Nephron (organoid): ENCODE measurements around the gene GNG3.
"Not testable (repeated sequence)": the region's sequence is repeated elsewhere in the genome, so short reads cannot be mapped to it uniquely, and the experiment has no call there.

Experiments used
- H3K27ac Mint-ChIP-seq, 3 experiments: 2 replicates each; pipeline ENCODE4 v1.8.0; 2020; ENCODE audit warnings: mixed read lengths in 3 of 3, mild to moderate bottlenecking in 2 of 3, moderate library complexity in 1 of 3
- H3K27me3 Mint-ChIP-seq: 2 replicates; pipeline ENCODE4 v1.8.0; 2021; ENCODE audit warnings: low read depth, mild to moderate bottlenecking, moderate library complexity, mixed read lengths
- H3K36me3 Mint-ChIP-seq: 2 replicates; pipeline ENCODE4 v1.8.0; 2020; ENCODE audit warnings: low read depth, mixed read lengths
- H3K4me1 Mint-ChIP-seq: 2 replicates; pipeline ENCODE4 v1.8.0; 2020; ENCODE audit warnings: mixed read lengths
- H3K4me3 Mint-ChIP-seq, 3 experiments: 2 replicates each; pipeline ENCODE4 v1.8.0; 2020; ENCODE audit warnings: mild to moderate bottlenecking in 3 of 3, mixed read lengths in 3 of 3, moderate library complexity in 2 of 3
- H3K9me3 Mint-ChIP-seq: 2 replicates; pipeline ENCODE4 v1.8.0; 2020; ENCODE audit warnings: mixed read lengths
- TF ChIP-seq, protein P1 (sequence below), 3 experiments: fragments of 200-600 bp; sonication (generic); IDR thresholded peaks; one replicate each; pipeline ENCODE4 v1.5.0; 2021; ENCODE audit warnings: antibody characterized with exemption in 3 of 3; ENCODE audit not compliant: unreplicated experiment in 3 of 3

GNG3 gene

DNA sequence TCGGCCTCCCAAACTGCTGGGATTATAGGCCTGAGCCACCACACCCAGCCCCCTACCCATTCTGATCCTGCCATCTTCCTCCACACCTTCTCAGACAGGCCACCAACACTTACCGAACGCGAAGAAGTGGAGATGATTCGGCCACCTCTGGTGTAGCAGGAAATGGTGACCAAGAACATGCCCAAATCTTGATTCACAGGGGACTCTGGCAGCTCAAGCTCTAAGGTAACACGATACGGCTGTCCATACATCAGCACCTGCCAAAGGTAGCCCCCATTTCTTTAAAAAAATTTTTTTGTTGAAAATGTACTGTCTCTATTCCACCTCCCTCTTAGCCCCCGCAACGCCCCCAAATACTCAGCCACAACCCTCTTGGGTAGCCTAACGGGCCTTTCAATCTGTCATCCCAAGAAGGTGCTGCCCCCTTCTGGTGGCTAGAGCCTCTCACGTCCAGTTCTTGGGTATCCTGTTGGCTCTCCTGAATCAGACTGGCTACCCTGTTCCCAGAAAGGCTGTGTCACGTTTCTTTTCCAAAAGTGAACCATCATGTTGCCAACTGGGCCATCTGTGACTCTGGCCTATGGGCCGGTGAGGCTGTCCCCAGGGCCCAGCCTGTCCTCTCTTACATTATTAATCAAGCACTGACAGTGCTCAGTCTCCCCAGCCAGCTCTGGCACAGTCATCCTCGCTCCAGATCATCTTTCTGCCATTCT is 12.9 kb upstream of the GNG3 start:
- H3K27me3 Mint-ChIP-seq = peaks cover 4% of the 10 kb centered on the region

DNA sequence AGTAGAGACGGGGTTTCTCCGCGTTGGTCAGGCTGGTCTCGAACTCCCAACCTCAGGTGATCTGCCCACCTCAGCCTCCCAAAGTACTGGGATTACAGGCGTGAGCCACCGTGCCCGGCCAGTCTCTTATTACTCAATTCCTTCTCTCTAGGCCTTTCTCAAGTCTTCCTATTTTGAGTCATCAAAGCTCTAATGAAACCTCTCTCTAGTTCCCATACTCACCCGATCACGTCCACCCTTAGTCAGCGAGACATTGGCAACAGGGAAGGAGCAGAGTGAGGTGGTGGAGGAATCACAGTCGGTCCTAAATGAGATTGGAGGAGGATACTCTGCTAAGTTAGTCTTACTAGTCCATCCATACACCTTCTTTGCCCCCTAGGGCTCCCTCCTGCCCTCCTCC is 5.2 kb upstream of the GNG3 start:
- H3K4me1 Mint-ChIP-seq = peaks cover 19% of the 10 kb centered on the region
- no peak overlapping the region for H3K4me3 Mint-ChIP-seq
- H3K27ac Mint-ChIP-seq = no peak overlapping the region
- no peaks in the 10 kb centered on the region for H3K9me3 Mint-ChIP-seq
- H3K36me3 Mint-ChIP-seq = peaks cover 30% of the 10 kb centered on the region
- TF ChIP-seq, protein P1, sequence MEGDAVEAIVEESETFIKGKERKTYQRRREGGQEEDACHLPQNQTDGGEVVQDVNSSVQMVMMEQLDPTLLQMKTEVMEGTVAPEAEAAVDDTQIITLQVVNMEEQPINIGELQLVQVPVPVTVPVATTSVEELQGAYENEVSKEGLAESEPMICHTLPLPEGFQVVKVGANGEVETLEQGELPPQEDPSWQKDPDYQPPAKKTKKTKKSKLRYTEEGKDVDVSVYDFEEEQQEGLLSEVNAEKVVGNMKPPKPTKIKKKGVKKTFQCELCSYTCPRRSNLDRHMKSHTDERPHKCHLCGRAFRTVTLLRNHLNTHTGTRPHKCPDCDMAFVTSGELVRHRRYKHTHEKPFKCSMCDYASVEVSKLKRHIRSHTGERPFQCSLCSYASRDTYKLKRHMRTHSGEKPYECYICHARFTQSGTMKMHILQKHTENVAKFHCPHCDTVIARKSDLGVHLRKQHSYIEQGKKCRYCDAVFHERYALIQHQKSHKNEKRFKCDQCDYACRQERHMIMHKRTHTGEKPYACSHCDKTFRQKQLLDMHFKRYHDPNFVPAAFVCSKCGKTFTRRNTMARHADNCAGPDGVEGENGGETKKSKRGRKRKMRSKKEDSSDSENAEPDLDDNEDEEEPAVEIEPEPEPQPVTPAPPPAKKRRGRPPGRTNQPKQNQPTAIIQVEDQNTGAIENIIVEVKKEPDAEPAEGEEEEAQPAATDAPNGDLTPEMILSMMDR (IDR thresholded peaks at IDR 0.05; ENCODE audit: unreplicated experiment in 3 of 3) = no peak
- H3K27me3 Mint-ChIP-seq = no peaks in the 10 kb centered on the region

More for the DNA sequence above, 12.9 kb upstream of the GNG3 start:
- H3K27ac Mint-ChIP-seq = peak overlapping the region in 2 of 3 experiments; percentile 66 to 78
- H3K4me1 Mint-ChIP-seq = peaks cover 14% of the 10 kb centered on the region
- no peaks in the 10 kb centered on the region for H3K9me3 Mint-ChIP-seq
- TF ChIP-seq, protein P1 (IDR thresholded peaks at IDR 0.05; ENCODE audit: unreplicated experiment in 3 of 3) = peak; percentile 62 to 75 (median 73)
- peaks cover 44% of the 10 kb centered on the region for H3K36me3 Mint-ChIP-seq
- no peak overlapping the region for H3K4me3 Mint-ChIP-seq

DNA sequence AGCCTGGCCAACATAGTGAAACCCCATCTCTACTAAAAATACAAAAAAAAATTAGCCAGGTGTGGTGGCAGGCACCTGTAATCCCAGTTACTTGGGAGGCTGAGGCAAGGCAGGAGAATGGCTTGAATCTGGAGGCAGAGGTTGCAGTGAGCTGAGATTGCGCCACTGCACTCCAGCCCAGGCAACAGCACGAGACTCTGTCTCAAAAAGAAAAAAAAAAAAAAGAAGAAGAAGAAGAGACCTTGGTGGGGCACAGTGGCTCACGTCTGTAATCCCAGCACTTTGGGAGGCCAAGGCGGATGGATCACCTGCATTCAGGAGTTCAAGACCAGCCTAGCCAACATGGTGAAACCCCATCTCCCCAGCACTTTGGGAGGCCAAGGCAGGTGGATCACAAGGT is 3.6 kb upstream of the GNG3 start:
- not testable (repeated sequence) for H3K27me3 Mint-ChIP-seq, H3K27ac Mint-ChIP-seq, H3K9me3 Mint-ChIP-seq
- Mint-ChIP-seq H3K4me3 (peak overlapping the region in 2 of 3 experiments; percentile 17 to 22), H3K36me3 (peaks cover 23% of the 10 kb centered on the region), H3K4me1 (peaks cover 33% of the 10 kb centered on the region)

- Mint-ChIP-seq H3K27ac (peak overlapping the region; percentile 88 to 97 (median 89)), H3K4me1 (peaks cover 39% of the 10 kb centered on the region), H3K9me3 (no peaks in the 10 kb centered on the region), H3K4me3 (peak overlapping the region; percentile 83 to 93 (median 90)), H3K27me3 (no peaks in the 10 kb centered on the region), H3K36me3 (peaks cover 26% of the 10 kb centered on the region)
- TF ChIP-seq, protein P1 (IDR thresholded peaks at IDR 0.05; ENCODE audit: unreplicated experiment in 3 of 3) = no peak
Observed at GRCh38 chr11:62705413-62705812, 2.1 kb upstream of the GNG3 start.

DNA sequence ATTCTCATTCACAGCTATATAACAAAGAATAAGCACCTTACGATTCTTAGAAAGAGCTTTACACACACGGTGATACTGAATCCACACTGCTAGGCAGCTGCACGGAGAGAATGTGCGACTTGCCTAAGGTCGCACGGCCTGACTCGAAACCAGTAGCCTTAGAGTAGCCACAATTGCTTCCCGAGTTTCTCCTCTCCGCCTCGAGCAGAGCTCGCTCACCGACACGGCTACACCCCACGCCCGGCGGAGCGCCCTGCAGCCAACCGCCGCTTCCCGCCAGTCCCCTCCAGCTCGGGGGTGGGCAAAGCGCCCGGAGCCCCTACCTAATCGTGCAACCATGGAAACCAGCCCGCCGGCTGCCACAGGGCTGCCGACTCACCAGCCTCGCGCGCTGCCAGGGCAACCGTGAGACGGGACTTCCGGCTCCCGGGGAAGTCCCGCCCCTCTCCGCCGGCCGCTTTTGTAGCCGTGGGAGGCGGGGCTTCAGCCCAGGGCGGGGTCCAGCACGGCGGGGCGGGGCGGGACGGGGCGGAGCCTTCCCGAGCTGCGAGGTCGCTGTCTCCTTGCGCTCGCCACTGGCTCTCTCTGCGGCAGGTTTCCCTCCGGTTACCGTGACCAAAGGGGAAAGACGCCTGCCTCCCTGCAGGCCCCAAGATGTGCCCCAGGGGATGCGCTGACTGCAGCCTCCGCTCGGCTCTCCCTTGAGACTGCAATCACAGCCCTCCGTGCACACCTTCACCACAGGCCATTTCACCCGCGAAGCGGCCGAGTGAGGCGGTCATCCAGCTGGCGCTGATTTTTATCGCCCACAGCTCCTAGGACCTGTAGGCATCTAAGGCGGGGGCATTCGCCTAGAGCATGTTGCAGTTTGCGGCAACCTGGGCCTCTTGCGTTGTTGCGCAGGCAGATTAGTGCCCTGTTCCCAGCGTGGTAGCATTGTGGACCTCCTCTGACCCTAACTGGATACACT is 1.3 kb upstream of the GNG3 start:
- Mint-ChIP-seq H3K27me3 (no peaks in the 10 kb centered on the region), H3K4me1 (peaks cover 39% of the 10 kb centered on the region), H3K9me3 (no peaks in the 10 kb centered on the region), H3K4me3 (peak overlapping the region; percentile 83 to 93 (median 90)), H3K36me3 (peaks cover 28% of the 10 kb centered on the region), H3K27ac (peak overlapping the region; percentile 96 to 99 (median 97))
- TF ChIP-seq, protein P1 (IDR thresholded peaks at IDR 0.05; ENCODE audit: unreplicated experiment in 3 of 3) = no peak

- Mint-ChIP-seq H3K4me1 (peaks cover 39% of the 10 kb centered on the region), H3K36me3 (peaks cover 25% of the 10 kb centered on the region), H3K9me3 (no peaks in the 10 kb centered on the region), H3K27ac (peak overlapping the region; percentile 96 to 99 (median 97)), H3K27me3 (no peaks in the 10 kb centered on the region), H3K4me3 (peak overlapping the region; percentile 83 to 91 (median 90))
- TF ChIP-seq, protein P1 (IDR thresholded peaks at IDR 0.05; ENCODE audit: unreplicated experiment in 3 of 3) = no peak
Observed at GRCh38 chr11:62706850-62707247, 627 bp upstream of the GNG3 start.
